Inferior parietal cortex (tissue), 1 donor: Measurements from ENCODE around the gene ANAPC16.
"Not testable (repeated sequence)": the region's sequence is repeated elsewhere in the genome, so short reads cannot be mapped to it uniquely, and the experiment has no call there.

ENCODE experiments used
- DNase-seq: peaks from one replicate; pipeline ENCODE4 v3.0.0-alpha.2; 2016; ENCODE audit errors: extremely low spot score

The ANAPC16 gene

GRCh38 chr10:72278668-72279393, 63.0 kb downstream of the ANAPC16 start:
- no peak for DNase-seq

- not testable (repeated sequence) for DNase-seq
These were observed 63.8 kb downstream of the ANAPC16 start for GRCh38 chr10:72279587-72279986.

GRCh38 chr10:72283131-72283530, 67.3 kb downstream of the ANAPC16 start:
- DNase-seq = no peak
